Astrocyte (in vitro differentiated cells and primary cell): ENCODE data around the gene CYP20A1. TPM values are rescaled to one million over a fixed set of nuclear protein-coding genes. Genes with fewer than 3 reads are reported as not detected.

Experiments
- DNase-seq: peaks from one replicate; pipeline ENCODE4 v3.0.0-alpha.2; 2010; ENCODE audit warnings: low read depth
- FAIRE-seq: peaks from 2 replicates; lab custom pipeline; 2011; peaks lifted over from hg19 to GRCh38; lab: Jason Lieb, UNC
- H2AFZ ChIP-seq: 2 replicates; pipeline ENCODE4 v1.6.0; 2012; ENCODE audit warnings: low read depth, low read length, inconsistent platforms
- H3K27ac ChIP-seq: 2 replicates; pipeline ENCODE4 v1.5.1; 2011; ENCODE audit warnings: low read depth, low read length, inconsistent platforms
- H3K27me3 ChIP-seq: 2 replicates; pipeline ENCODE4 v1.6.0; 2011; ENCODE audit warnings: low read length, inconsistent platforms; ENCODE audit not compliant: insufficient read depth
- H3K36me3 ChIP-seq: 2 replicates; pipeline ENCODE4 v1.5.1; 2011; ENCODE audit warnings: low read length, inconsistent platforms; ENCODE audit not compliant: insufficient read depth
- H3K4me1 ChIP-seq: 2 replicates; pipeline ENCODE4 v1.5.1; 2011; ENCODE audit warnings: low read length, inconsistent platforms; ENCODE audit not compliant: insufficient read depth
- H3K4me2 ChIP-seq: 2 replicates; pipeline ENCODE4 v1.6.0; 2012; ENCODE audit warnings: low read length, inconsistent platforms
- H3K4me3 ChIP-seq: 2 replicates; pipeline ENCODE4 v1.5.1; 2011; ENCODE audit warnings: low read depth, mild to moderate bottlenecking, low read length, inconsistent platforms; ENCODE audit not compliant: insufficient read depth
- H3K79me2 ChIP-seq: 2 replicates; pipeline ENCODE4 v1.6.0; 2012; ENCODE audit warnings: mild to moderate bottlenecking, low read length, inconsistent platforms; ENCODE audit not compliant: insufficient read depth
- H3K9ac ChIP-seq: 2 replicates; pipeline ENCODE4 v1.6.0; 2012; ENCODE audit warnings: mild to moderate bottlenecking, low read length, inconsistent platforms
- H3K9me3 ChIP-seq: 2 replicates; pipeline ENCODE4 v1.5.1; 2012; ENCODE audit warnings: low read depth, mild to moderate bottlenecking, low read length, inconsistent platforms; ENCODE audit not compliant: insufficient read depth
- H4K20me1 ChIP-seq: 2 replicates; pipeline ENCODE4 v1.6.0; 2012; ENCODE audit warnings: low read length, inconsistent platforms; ENCODE audit not compliant: insufficient read depth
- H3K27ac Mint-ChIP-seq: one replicate; pipeline ENCODE4 v1.8.0; 2021; ENCODE audit warnings: mild to moderate bottlenecking, mixed read lengths; ENCODE audit not compliant: unreplicated experiment
- H3K27me3 Mint-ChIP-seq: one replicate; pipeline ENCODE4 v1.8.0; 2021; ENCODE audit warnings: low read depth, mixed read lengths; ENCODE audit not compliant: unreplicated experiment
- H3K36me3 Mint-ChIP-seq: one replicate; pipeline ENCODE4 v1.8.0; 2021; ENCODE audit warnings: low read depth, mixed read lengths; ENCODE audit not compliant: unreplicated experiment
- H3K4me1 Mint-ChIP-seq: one replicate; pipeline ENCODE4 v1.8.0; 2021; ENCODE audit warnings: low read depth, mixed read lengths; ENCODE audit not compliant: unreplicated experiment
- H3K4me3 Mint-ChIP-seq: one replicate; pipeline ENCODE4 v1.8.0; 2021; ENCODE audit warnings: mild to moderate bottlenecking, moderate library complexity, mixed read lengths; ENCODE audit not compliant: unreplicated experiment
- H3K9me3 Mint-ChIP-seq: one replicate; pipeline ENCODE4 v1.8.0; 2021; ENCODE audit warnings: mild to moderate bottlenecking, mixed read lengths; ENCODE audit not compliant: unreplicated experiment
- EZH2 ChIP-seq: IDR thresholded peaks from 2 replicates; pipeline ENCODE4 v1.6.1; 2012; ENCODE audit warnings: mild to moderate bottlenecking, low read length, inconsistent platforms; ENCODE audit not compliant: insufficient read depth
- total RNA-seq: library from RNA; stranded (reverse); gene quantifications from 2 replicates; pipeline ENCODE4 v1.2.1, GENCODE V29; 2021
- TF ChIP-seq, protein P1 (sequence below): IDR thresholded peaks from 2 replicates; pipeline ENCODE4 v1.5.1; 2011; ENCODE audit warnings: low read depth, mild to moderate bottlenecking, inconsistent platforms, low read length, moderate library complexity; ENCODE audit not compliant: insufficient read depth

CYP20A1 gene
- total RNA-seq, 1 donor from 2014 or later, result 14.4 TPM

DNA sequence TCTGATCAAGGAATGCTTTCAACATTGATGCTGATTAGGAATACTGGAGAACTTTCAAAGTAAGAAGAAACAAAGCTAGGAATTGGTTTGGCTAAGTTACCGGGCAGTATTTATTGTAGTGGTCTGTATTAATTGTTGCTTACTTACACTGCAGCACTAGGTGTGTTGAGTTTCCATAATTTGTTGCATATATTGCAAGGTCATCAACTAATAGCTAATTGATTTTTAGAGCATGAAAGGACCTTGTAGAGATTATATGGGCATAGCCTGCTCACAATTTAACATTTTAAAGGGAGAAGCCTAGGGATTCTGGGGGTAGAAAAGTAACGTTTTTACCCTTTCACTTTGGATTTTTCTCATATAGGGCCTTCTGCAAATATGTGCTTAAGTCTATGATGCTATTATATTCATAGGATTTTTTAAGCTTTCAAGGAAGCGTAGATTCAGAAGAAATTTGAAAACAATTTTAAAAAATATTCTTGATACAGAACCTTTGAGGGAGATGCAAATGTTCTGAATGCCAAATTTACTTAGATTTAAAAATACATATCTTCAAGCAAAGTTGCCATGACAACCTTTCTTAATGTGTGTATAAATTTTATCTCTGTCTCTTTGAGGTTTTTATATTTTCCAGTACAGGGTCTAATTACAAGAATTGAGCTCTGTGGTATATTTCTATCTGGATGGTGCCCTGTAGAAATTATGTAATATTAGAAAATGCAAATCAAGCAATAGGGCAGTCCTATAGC lies 72.0 kb downstream of the CYP20A1 start:
- Histone ChIP-seq H3K27me3 (no peaks in the 10 kb centered on the region), H3K9me3 (no peaks in the 10 kb centered on the region), H3K27ac (no peak overlapping the region), H3K4me1 (no peaks in the 10 kb centered on the region), H2AFZ (no peak overlapping the region), H4K20me1 (no peaks in the 10 kb centered on the region), H3K4me3 (no peak overlapping the region), H3K9ac (no peak overlapping the region), H3K36me3 (no peaks in the 10 kb centered on the region), H3K4me2 (no peak overlapping the region), H3K79me2 (no peaks in the 10 kb centered on the region)
- TF ChIP-seq, protein P1, sequence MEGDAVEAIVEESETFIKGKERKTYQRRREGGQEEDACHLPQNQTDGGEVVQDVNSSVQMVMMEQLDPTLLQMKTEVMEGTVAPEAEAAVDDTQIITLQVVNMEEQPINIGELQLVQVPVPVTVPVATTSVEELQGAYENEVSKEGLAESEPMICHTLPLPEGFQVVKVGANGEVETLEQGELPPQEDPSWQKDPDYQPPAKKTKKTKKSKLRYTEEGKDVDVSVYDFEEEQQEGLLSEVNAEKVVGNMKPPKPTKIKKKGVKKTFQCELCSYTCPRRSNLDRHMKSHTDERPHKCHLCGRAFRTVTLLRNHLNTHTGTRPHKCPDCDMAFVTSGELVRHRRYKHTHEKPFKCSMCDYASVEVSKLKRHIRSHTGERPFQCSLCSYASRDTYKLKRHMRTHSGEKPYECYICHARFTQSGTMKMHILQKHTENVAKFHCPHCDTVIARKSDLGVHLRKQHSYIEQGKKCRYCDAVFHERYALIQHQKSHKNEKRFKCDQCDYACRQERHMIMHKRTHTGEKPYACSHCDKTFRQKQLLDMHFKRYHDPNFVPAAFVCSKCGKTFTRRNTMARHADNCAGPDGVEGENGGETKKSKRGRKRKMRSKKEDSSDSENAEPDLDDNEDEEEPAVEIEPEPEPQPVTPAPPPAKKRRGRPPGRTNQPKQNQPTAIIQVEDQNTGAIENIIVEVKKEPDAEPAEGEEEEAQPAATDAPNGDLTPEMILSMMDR, result no peak
- no peak for TF ChIP-seq EZH2
- H3K27ac Mint-ChIP-seq, result no peak overlapping the region
- no peaks in the 10 kb centered on the region for H3K4me1 Mint-ChIP-seq
- FAIRE-seq (no peak), DNase-seq (no peak)
- peaks cover 6% of the 10 kb centered on the region for H3K9me3 Mint-ChIP-seq
- no peak overlapping the region for H3K4me3 Mint-ChIP-seq
- no peaks in the 10 kb centered on the region for H3K27me3 Mint-ChIP-seq
- H3K36me3 Mint-ChIP-seq, result peaks cover 18% of the 10 kb centered on the region

DNA sequence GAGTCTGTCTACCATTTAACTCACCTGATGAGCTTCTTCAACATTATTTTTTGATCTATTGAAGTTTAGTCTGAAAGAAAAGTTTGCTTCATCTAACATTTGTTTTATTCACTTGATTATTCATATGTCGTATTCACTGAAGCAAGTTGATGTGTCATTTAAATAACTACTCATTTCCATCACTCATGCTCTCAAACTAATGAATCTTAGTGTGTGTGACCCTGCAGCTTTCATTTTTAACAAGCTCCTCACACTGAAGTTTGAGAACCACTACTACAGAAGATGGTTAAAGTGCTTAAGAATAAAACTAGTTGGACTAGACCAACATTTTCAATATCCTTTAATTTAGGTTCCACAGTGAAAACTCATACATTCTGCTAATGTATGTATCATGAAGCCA lies 87.5 kb downstream of the CYP20A1 start:
- Histone ChIP-seq H3K9ac (no peak overlapping the region), H3K4me1 (peaks cover 6% of the 10 kb centered on the region), H3K79me2 (peaks cover 31% of the 10 kb centered on the region), H3K9me3 (no peaks in the 10 kb centered on the region), H3K27me3 (no peaks in the 10 kb centered on the region), H2AFZ (no peak overlapping the region), H3K4me3 (no peak overlapping the region), H3K36me3 (no peaks in the 10 kb centered on the region), H3K27ac (no peak overlapping the region), H4K20me1 (peaks cover 17% of the 10 kb centered on the region), H3K4me2 (no peak overlapping the region)
- no peaks in the 10 kb centered on the region for H3K9me3 Mint-ChIP-seq
- H3K36me3 Mint-ChIP-seq, result no peaks in the 10 kb centered on the region
- no peak overlapping the region for H3K4me3 Mint-ChIP-seq
- TF ChIP-seq, protein P1, result no peak
- TF ChIP-seq EZH2, result no peak
- no peak overlapping the region for H3K27ac Mint-ChIP-seq
- peaks cover 6% of the 10 kb centered on the region for H3K4me1 Mint-ChIP-seq
- FAIRE-seq (no peak), DNase-seq (no peak)
- no peaks in the 10 kb centered on the region for H3K27me3 Mint-ChIP-seq

DNA sequence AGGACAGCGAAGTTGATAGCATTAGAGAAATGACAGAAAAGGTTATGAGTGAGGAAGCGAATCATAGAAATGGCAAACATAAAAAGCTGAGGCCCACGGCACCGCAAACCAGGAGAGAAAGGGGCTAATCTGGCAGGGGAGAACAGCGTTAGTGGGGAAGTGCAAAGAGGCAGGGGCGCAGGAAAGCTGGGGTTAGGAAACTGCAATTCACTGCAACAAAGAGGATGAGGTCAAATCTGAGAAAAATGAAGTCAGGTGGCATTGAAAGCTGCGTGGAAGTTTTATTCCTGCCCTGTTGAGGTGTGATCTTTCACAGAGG lies 88.7 kb downstream of the CYP20A1 start:
- Mint-ChIP-seq H3K4me3 (peak overlapping the region; percentile 88), H3K9me3 (no peaks in the 10 kb centered on the region), H3K27me3 (no peaks in the 10 kb centered on the region), H3K4me1 (peaks cover 6% of the 10 kb centered on the region), H3K27ac (peak overlapping the region; percentile 77), H3K36me3 (no peaks in the 10 kb centered on the region)
- Histone ChIP-seq H4K20me1 (peaks cover 23% of the 10 kb centered on the region), H3K36me3 (no peaks in the 10 kb centered on the region), H3K27ac (peak overlapping the region; percentile 86), H3K4me1 (peaks cover 6% of the 10 kb centered on the region), H3K27me3 (no peaks in the 10 kb centered on the region), H3K4me2 (peak overlapping the region; percentile 92), H3K9ac (peak overlapping the region; percentile 92), H2AFZ (peak overlapping the region; percentile 93), H3K4me3 (peak overlapping the region; percentile 99), H3K9me3 (no peaks in the 10 kb centered on the region), H3K79me2 (peaks cover 43% of the 10 kb centered on the region)
- TF ChIP-seq, protein P1, result no peak
- TF ChIP-seq EZH2, result no peak
- peak; percentile 23 for FAIRE-seq
- no peak for DNase-seq
